Measurements from ENCODE around the gene SNX13.
A peak's percentile ranks its signal among the peaks of the same experiment; 100 is the strongest.

SNX13 gene

GRCh38 chr7:17878627-17879026, 61.7 kb downstream of the SNX13 start:
- no peak for TF ChIP-seq TAF1 (IDR thresholded peaks at IDR 0.05; ENCODE audit: low read depth, low read length)
- no peak for TF ChIP-seq SPI1 (IDR thresholded peaks at IDR 0.05; ENCODE audit: low read depth, low read length)
- TF ChIP-seq POLR2A (IDR thresholded peaks at IDR 0.05; ENCODE audit: low read depth, low read length) = no peak
- TF ChIP-seq PAX5 (IDR thresholded peaks at IDR 0.05; ENCODE audit: insufficient read depth, low read length, severe bottlenecking) = no peak
- TF ChIP-seq POU2F2 (IDR thresholded peaks at IDR 0.05; ENCODE audit: low read depth, low read length) = no peak
- no peak for DNase-seq (ENCODE audit: insufficient read length, low spot score)
- FAIRE-seq = no peak

- DNase-seq (ENCODE audit: insufficient read length, low spot score) = no peak
- peak; percentile 5 for FAIRE-seq
- TF ChIP-seq POU2F2 (IDR thresholded peaks at IDR 0.05; ENCODE audit: low read depth, low read length) (no peak), TAF1 (IDR thresholded peaks at IDR 0.05; ENCODE audit: low read depth, low read length) (no peak), PAX5 (IDR thresholded peaks at IDR 0.05; ENCODE audit: insufficient read depth, low read length, severe bottlenecking) (no peak), POLR2AphosphoS5 (IDR thresholded peaks at IDR 0.05; ENCODE audit: low read depth, low read length) (no peak), SPI1 (IDR thresholded peaks at IDR 0.05; ENCODE audit: low read depth, low read length) (no peak), POLR2A (IDR thresholded peaks at IDR 0.05; ENCODE audit: low read depth, low read length) (no peak)
These were observed 68.3 kb downstream of the SNX13 start for GRCh38 chr7:17871815-17872533.

DNA sequence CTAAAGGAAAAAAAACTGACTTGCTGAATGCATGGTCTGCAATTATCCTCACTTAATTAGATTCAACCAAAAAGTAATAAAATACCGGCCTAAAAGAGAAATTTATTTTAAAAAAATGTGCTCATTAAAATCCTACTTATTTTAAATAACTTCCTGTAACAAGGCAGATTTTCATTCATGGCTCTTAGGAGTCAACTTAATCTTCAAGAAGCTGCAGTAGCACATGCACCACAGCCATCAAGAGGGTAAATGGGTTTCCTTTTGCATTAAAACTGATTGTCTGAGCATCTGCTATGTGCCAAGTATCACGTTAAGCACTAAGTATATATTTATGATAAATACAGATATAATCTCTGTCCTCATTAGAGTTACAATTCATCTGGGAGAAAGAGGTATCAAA, 69.9 kb downstream of the SNX13 start:
- no peak for FAIRE-seq

DNA sequence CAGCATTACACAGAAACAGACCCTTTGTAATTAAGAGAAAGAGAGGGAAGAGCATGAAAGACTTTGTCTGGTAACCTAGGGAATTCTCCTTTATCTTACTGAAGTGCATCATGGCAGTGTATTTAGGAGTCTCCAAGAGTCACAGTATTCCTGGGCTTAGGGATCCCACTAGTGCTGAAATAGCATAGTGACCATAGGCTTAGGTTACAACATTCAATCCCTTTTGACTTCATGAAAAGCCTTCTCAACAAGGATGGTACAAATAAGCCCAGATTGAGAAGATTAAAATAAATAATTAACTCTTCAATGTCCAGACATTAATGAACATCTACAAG, 76.5 kb downstream of the SNX13 start:
- DNase-seq (ENCODE audit: insufficient read length, low spot score) = no peak
- TF ChIP-seq POLR2A (IDR thresholded peaks at IDR 0.05; ENCODE audit: low read depth, low read length) (no peak), PAX5 (IDR thresholded peaks at IDR 0.05; ENCODE audit: insufficient read depth, low read length, severe bottlenecking) (no peak)
- no peak for FAIRE-seq

More for the DNA sequence above, 69.9 kb downstream of the SNX13 start:
- DNase-seq (ENCODE audit: insufficient read length, low spot score) = no peak
- TF ChIP-seq PAX5 (IDR thresholded peaks at IDR 0.05; ENCODE audit: insufficient read depth, low read length, severe bottlenecking) (no peak), POLR2A (IDR thresholded peaks at IDR 0.05; ENCODE audit: low read depth, low read length) (no peak), POLR2AphosphoS5 (IDR thresholded peaks at IDR 0.05; ENCODE audit: low read depth, low read length) (no peak), SPI1 (IDR thresholded peaks at IDR 0.05; ENCODE audit: low read depth, low read length) (no peak), POU2F2 (IDR thresholded peaks at IDR 0.05; ENCODE audit: low read depth, low read length) (no peak), TAF1 (IDR thresholded peaks at IDR 0.05; ENCODE audit: low read depth, low read length) (no peak)

- DNase-seq (ENCODE audit: insufficient read length, low spot score) = no peak
- no peak for FAIRE-seq
- TF ChIP-seq SPI1 (IDR thresholded peaks at IDR 0.05; ENCODE audit: low read depth, low read length) = no peak
- TF ChIP-seq POLR2A (IDR thresholded peaks at IDR 0.05; ENCODE audit: low read depth, low read length) = no peak
- no peak for TF ChIP-seq PAX5 (IDR thresholded peaks at IDR 0.05; ENCODE audit: insufficient read depth, low read length, severe bottlenecking)
- no peak for TF ChIP-seq POU2F2 (IDR thresholded peaks at IDR 0.05; ENCODE audit: low read depth, low read length)
- no peak for TF ChIP-seq POLR2AphosphoS5 (IDR thresholded peaks at IDR 0.05; ENCODE audit: low read depth, low read length)
- no peak for TF ChIP-seq TAF1 (IDR thresholded peaks at IDR 0.05; ENCODE audit: low read depth, low read length)
These were observed 77.0 kb downstream of the SNX13 start for GRCh38 chr7:17863095-17863808.

DNA sequence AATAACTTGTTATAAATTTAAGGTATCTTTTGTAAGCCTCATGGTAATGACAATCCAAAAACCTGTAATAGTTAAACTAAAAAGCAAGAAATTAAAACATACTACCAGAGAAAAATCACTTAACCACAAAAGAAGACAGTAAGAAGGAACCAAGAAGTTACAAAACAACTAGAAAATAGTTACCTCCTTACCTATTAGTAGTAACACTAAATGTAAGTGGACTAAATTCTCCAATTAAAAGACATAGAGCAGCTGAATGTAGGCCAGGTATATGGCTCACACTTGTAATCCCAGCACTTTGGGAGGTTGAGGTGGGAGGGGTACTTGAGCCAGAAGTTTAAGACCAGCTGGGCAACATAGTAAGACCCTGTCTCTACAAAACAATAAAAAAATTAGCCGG, 84.0 kb downstream of the SNX13 start:
- no peak for DNase-seq (ENCODE audit: insufficient read length, low spot score)
- no peak for TF ChIP-seq POLR2A (IDR thresholded peaks at IDR 0.05; ENCODE audit: low read depth, low read length)
- TF ChIP-seq POU2F2 (IDR thresholded peaks at IDR 0.05; ENCODE audit: low read depth, low read length) = no peak
- no peak for TF ChIP-seq TAF1 (IDR thresholded peaks at IDR 0.05; ENCODE audit: low read depth, low read length)
- no peak for TF ChIP-seq POLR2AphosphoS5 (IDR thresholded peaks at IDR 0.05; ENCODE audit: low read depth, low read length)
- TF ChIP-seq SPI1 (IDR thresholded peaks at IDR 0.05; ENCODE audit: low read depth, low read length) = no peak
- TF ChIP-seq PAX5 (IDR thresholded peaks at IDR 0.05; ENCODE audit: insufficient read depth, low read length, severe bottlenecking) = no peak
- FAIRE-seq = no peak

DNA sequence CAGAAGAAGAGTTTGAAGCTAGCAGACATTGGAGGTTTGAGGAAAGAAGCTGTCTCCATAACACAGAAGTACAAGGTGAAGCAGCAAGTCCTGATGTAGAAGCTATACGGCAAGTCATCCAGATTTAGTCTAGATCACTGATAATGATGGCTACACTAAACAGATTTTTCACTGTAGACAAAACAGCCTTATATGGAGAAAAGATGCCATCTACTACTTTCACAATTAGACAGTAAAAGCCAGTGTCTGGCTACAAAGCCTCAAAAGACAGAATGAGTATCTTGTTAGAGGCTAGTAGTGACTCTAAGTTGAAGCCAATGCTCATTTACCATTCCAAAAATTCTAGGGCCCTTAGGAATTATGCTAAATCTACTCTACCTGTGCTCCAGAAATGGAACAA, 85.1 kb downstream of the SNX13 start:
- TF ChIP-seq TAF1 (IDR thresholded peaks at IDR 0.05; ENCODE audit: low read depth, low read length) = no peak
- no peak for TF ChIP-seq SPI1 (IDR thresholded peaks at IDR 0.05; ENCODE audit: low read depth, low read length)
- no peak for TF ChIP-seq PAX5 (IDR thresholded peaks at IDR 0.05; ENCODE audit: insufficient read depth, low read length, severe bottlenecking)
- no peak for DNase-seq (ENCODE audit: insufficient read length, low spot score)
- no peak for FAIRE-seq

DNA sequence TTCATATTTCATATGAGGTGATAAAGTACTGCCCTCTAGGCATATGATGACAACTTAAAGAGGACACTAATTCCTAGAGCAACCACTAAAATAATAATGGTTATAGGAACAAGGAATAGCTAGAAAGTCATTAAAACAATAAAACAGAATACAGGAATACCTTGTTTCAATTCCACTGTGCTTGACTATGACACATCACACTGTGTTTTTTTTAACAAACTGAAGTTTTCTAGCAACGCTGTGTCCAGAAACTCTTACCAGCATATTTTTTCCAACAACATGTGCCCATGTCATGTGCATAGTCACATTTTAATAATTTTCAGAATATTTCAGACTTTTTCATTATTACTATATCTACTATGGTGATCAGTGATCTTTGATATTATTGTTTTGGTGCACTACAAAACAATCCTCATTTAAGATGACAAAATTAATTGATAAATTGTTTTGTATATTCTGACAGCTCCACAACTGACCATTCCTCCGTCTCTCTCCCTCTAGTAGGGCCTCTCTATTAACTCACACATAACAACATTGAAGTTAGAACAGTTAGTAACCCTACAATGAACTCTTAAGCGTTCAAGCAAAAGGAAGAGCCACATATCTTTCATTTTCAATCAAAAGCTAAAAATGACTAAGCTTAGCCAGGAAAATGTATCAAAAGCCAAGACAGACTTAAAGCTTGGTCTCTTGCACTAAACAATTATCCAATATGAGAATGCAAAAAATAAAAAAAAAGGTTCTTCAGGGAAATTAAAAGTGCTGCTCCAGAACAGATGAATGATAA, 85.8 kb downstream of the SNX13 start:
- TF ChIP-seq POU2F2 (IDR thresholded peaks at IDR 0.05; ENCODE audit: low read depth, low read length) = no peak
- no peak for TF ChIP-seq SPI1 (IDR thresholded peaks at IDR 0.05; ENCODE audit: low read depth, low read length)
- TF ChIP-seq POLR2A (IDR thresholded peaks at IDR 0.05; ENCODE audit: low read depth, low read length) = no peak
- TF ChIP-seq TAF1 (IDR thresholded peaks at IDR 0.05; ENCODE audit: low read depth, low read length) = no peak
- DNase-seq (ENCODE audit: insufficient read length, low spot score) (no peak), FAIRE-seq (no peak)

DNA sequence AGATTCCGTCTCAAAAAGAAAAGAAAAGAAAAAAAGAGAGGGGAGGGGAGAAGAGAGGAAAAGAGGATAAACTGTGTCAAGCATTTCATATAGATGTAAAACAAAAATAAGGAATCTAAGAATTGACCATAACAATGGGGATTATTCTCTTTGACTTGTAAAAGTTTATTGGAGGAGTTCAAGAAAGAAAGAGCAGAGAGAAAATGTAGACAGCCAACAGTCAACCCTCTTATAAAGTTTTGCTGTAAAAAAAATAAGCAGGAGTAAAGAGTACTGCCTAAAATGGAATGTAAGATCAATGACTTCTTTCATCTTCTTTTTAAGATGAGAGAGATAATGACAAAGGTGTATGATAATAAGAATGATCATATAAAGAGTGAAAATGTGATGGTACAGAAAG, 87.9 kb downstream of the SNX13 start:
- FAIRE-seq = no peak

More for the DNA sequence above, 87.9 kb downstream of the SNX13 start:
- no peak for DNase-seq (ENCODE audit: insufficient read length, low spot score)
- TF ChIP-seq POLR2AphosphoS5 (IDR thresholded peaks at IDR 0.05; ENCODE audit: low read depth, low read length) = no peak
- no peak for TF ChIP-seq SPI1 (IDR thresholded peaks at IDR 0.05; ENCODE audit: low read depth, low read length)
- no peak for TF ChIP-seq POLR2A (IDR thresholded peaks at IDR 0.05; ENCODE audit: low read depth, low read length)
- no peak for TF ChIP-seq TAF1 (IDR thresholded peaks at IDR 0.05; ENCODE audit: low read depth, low read length)
- no peak for TF ChIP-seq PAX5 (IDR thresholded peaks at IDR 0.05; ENCODE audit: insufficient read depth, low read length, severe bottlenecking)
- TF ChIP-seq POU2F2 (IDR thresholded peaks at IDR 0.05; ENCODE audit: low read depth, low read length) = no peak
